Measurements from ENCODE around the gene PRIM2.
"Not testable (repeated sequence)": the region's sequence is repeated elsewhere in the genome, so short reads cannot be mapped to it uniquely, and the experiment has no call there.

PRIM2 gene

DNA sequence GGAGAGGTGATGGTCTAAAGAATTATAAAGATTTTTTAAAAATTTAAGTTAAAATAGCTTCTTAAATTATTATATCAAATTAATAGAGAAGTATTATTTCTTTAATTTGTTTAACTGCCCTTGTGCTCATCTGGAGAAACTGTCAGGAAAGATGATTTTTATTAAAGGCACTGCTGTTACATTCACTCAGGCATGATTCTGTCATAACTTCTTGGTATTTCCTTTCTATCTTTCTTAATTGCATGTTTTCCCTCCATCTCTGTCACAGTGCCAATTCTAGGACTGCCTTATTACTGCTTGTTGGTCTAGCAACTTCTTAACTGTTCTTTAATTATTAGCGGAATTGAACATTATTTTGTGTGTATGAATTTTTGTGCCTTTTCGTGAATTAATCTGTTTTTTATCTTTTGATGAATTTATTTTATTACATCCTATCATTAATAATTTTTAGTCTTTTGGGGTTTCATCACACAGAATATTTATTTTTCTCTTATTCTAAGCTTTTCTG, 47.7 kb downstream of the PRIM2 start:
- H3K4me1 ChIP-seq (ENCODE audit: control insufficient read depth, insufficient read depth, low read length); H3K9me3 ChIP-seq (ENCODE audit: control insufficient read depth, insufficient read depth, low read depth, low read length); H3K27ac ChIP-seq (ENCODE audit: low read depth, low read length); H3K9ac ChIP-seq (ENCODE audit: low read length); H3K27me3 ChIP-seq (ENCODE audit: control insufficient read depth, insufficient read depth, low read length); H3K4me3 ChIP-seq (ENCODE audit: low read depth, low read length); H3K36me3 ChIP-seq (ENCODE audit: control insufficient read depth, insufficient read depth, low read length): not testable (repeated sequence)

DNA sequence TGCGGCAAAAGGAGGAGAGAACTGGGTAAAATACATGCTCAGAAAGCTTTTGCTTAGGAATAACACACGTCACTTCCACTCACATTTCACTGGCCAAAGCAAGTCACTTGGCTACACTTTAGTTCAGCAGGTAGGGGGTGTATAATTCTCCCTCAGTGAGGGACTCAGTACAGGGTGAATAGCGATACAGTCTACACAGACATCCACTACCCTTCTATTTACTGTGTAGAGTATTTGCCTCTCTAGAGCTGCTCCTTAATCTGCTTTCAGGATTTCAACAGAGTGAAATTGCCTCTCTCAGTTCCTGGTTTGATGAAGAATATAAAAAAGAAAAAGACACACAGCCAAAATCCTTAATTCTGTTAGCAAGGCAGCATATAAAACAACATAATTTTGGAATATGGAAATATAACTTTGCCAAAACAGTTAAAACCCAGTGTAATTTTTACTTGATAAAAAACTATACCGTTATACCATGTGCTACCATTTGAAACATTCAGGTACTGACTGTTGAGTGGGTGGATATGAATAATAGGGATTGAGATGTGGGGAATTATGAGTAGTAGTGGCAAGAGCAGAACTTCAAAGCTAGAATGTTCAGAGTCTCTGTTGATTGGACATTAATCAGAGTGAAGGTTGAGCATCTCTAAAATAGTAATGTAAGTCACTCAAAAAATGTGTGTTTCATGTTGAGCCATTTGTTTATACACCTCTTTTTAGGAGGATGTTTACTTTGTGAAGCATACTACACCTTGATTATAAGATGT, 51.7 kb downstream of the PRIM2 start:
- H3K4me1 ChIP-seq (ENCODE audit: control insufficient read depth, insufficient read depth, low read length); H3K4me3 ChIP-seq (ENCODE audit: low read depth, low read length); H3K27me3 ChIP-seq (ENCODE audit: control insufficient read depth, insufficient read depth, low read length); H3K36me3 ChIP-seq (ENCODE audit: control insufficient read depth, insufficient read depth, low read length); H3K9ac ChIP-seq (ENCODE audit: low read length); H3K9me3 ChIP-seq (ENCODE audit: control insufficient read depth, insufficient read depth, low read depth, low read length); H3K27ac ChIP-seq (ENCODE audit: low read depth, low read length): not testable (repeated sequence)

DNA sequence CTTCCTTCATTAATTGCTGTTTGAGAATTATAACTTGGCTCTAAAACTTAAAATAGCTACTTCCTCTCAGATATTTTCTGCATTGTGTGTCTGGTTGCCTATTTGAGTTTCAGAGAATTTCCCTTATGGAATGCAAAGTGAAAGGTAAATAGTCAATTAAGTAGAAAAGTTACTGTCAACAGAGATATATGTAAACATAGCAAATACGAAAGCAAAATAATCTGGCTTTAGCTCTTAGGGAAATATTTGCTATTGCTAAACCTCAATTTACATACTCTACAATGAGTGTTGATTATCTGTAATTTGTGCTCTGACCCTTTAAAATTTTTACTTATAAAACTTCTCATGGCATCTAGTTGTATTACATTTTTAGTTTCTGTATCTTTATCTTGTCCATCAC, 54.3 kb downstream of the PRIM2 start:
- H3K9ac ChIP-seq (ENCODE audit: low read length); H3K4me1 ChIP-seq (ENCODE audit: control insufficient read depth, insufficient read depth, low read length); H3K27me3 ChIP-seq (ENCODE audit: control insufficient read depth, insufficient read depth, low read length); H3K36me3 ChIP-seq (ENCODE audit: control insufficient read depth, insufficient read depth, low read length); H3K9me3 ChIP-seq (ENCODE audit: control insufficient read depth, insufficient read depth, low read depth, low read length); H3K27ac ChIP-seq (ENCODE audit: low read depth, low read length); H3K4me3 ChIP-seq (ENCODE audit: low read depth, low read length): not testable (repeated sequence)

DNA sequence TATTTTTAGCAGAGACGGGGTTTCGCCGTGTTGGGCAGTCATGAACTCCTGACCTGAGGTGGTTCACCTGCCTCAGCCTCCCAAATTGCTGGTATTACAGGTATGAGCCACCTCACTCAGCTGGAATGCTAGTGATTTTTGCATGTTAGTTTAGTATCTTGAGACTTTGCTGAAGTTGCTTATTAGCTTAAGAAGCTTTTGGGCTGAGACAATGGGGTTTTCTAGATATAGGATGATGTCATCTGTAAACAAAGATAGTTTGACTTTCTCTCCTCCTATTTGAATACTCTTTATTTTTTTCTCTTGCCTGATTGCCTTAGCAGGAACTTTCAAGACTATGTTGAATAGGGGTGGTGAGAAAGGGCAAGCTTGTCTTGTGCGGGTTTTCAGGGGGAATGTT, 57.3 kb downstream of the PRIM2 start:
- H3K9me3 ChIP-seq (ENCODE audit: control insufficient read depth, insufficient read depth, low read depth, low read length); H3K27ac ChIP-seq (ENCODE audit: low read depth, low read length); H3K36me3 ChIP-seq (ENCODE audit: control insufficient read depth, insufficient read depth, low read length); H3K4me3 ChIP-seq (ENCODE audit: low read depth, low read length); H3K9ac ChIP-seq (ENCODE audit: low read length); H3K27me3 ChIP-seq (ENCODE audit: control insufficient read depth, insufficient read depth, low read length); H3K4me1 ChIP-seq (ENCODE audit: control insufficient read depth, insufficient read depth, low read length): not testable (repeated sequence)

DNA sequence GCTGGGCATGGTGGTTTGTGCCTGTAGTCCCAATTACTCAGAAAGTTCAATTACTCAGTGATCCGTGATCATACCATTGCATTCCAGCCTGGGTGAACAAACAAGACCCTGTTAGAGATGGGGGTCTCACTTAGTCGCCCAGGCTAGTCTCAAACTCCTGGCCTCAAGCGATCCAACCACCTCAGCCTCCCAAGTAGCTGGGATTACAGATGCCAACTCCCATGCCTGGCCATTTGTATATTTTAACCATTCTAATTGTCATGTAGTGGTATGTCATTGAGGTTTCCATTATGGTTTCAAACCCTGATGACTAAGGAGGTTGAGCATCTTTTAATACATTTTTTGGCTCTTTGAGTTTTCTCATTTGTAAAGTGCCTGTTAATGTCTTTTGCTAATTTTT, 58.7 kb downstream of the PRIM2 start:
- H3K9ac ChIP-seq (ENCODE audit: low read length); H3K27me3 ChIP-seq (ENCODE audit: control insufficient read depth, insufficient read depth, low read length); H3K4me3 ChIP-seq (ENCODE audit: low read depth, low read length); H3K27ac ChIP-seq (ENCODE audit: low read depth, low read length); H3K4me1 ChIP-seq (ENCODE audit: control insufficient read depth, insufficient read depth, low read length); H3K9me3 ChIP-seq (ENCODE audit: control insufficient read depth, insufficient read depth, low read depth, low read length); H3K36me3 ChIP-seq (ENCODE audit: control insufficient read depth, insufficient read depth, low read length): not testable (repeated sequence)

DNA sequence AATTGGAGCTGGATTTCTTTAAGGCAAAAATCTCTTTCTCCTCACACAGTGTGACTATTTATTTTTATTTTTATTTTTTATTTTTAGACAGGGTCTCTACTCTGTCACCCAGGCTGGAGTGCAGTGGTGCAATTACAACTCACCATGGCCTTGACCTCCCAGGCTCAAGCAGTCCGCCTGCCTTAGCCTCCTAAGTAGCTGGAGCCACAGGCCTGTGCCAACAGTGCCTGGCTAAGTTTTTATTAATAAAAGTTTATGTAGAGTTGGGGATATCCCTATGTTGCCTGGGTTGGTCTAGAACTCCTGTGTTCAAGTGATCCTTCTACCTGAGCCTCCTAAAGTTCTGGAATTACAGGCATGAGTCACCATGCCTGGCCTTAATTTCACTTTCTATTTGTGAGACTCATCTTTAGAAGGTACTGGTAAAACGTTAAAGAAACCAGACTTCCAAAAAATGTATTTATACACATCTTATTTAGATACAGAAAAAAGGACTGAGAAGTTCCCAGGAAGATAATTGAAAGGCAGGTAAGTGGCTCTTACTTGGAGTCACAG, 71.7 kb downstream of the PRIM2 start:
- not testable (repeated sequence) for H3K4me3 ChIP-seq (ENCODE audit: low read depth, low read length); H3K27ac ChIP-seq (ENCODE audit: low read depth, low read length); H3K9ac ChIP-seq (ENCODE audit: low read length); H3K27me3 ChIP-seq (ENCODE audit: control insufficient read depth, insufficient read depth, low read length); H3K4me1 ChIP-seq (ENCODE audit: control insufficient read depth, insufficient read depth, low read length); H3K9me3 ChIP-seq (ENCODE audit: control insufficient read depth, insufficient read depth, low read depth, low read length); H3K36me3 ChIP-seq (ENCODE audit: control insufficient read depth, insufficient read depth, low read length)

DNA sequence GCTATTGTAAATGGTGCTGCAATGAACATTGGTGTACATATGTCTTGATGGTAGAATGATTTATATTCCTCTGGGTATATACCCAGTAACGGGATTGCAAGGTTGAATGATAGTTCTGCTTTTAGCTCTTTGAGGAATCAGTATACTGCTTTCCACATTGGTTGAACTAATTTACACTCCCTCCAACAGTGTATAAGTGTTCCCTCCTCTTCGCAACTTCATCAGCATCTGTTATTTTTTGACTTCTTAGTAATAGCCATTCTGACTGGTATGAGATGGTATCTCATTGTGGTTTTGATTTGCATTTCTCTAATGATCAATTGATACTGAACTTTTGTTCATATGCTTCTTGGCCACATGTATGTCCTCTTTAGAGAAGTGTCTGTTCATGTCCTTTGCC, 73.4 kb downstream of the PRIM2 start:
- H3K27me3 ChIP-seq (ENCODE audit: control insufficient read depth, insufficient read depth, low read length); H3K36me3 ChIP-seq (ENCODE audit: control insufficient read depth, insufficient read depth, low read length); H3K4me3 ChIP-seq (ENCODE audit: low read depth, low read length); H3K27ac ChIP-seq (ENCODE audit: low read depth, low read length); H3K4me1 ChIP-seq (ENCODE audit: control insufficient read depth, insufficient read depth, low read length); H3K9ac ChIP-seq (ENCODE audit: low read length); H3K9me3 ChIP-seq (ENCODE audit: control insufficient read depth, insufficient read depth, low read depth, low read length): not testable (repeated sequence)

DNA sequence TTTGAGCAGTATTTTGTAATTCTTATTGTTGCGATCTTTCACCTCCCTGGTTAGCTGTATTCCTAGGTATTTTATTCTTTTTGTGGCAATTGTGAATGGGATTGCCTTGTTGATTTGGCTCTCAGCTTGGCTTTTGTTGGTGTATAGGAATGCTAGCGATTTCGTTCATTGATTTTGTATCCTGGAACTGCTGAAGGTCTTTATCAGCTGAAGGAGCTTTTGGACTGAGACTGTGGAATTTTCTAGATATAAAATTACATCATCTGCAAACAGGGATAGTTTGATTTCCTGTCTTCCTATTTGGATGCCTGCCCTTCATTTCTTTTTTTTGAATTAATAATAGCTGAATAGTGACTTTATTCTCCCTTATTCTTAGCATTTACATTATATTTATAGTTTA, 74.6 kb downstream of the PRIM2 start:
- not testable (repeated sequence) for H3K9ac ChIP-seq (ENCODE audit: low read length); H3K4me3 ChIP-seq (ENCODE audit: low read depth, low read length); H3K27me3 ChIP-seq (ENCODE audit: control insufficient read depth, insufficient read depth, low read length); H3K9me3 ChIP-seq (ENCODE audit: control insufficient read depth, insufficient read depth, low read depth, low read length); H3K36me3 ChIP-seq (ENCODE audit: control insufficient read depth, insufficient read depth, low read length); H3K27ac ChIP-seq (ENCODE audit: low read depth, low read length); H3K4me1 ChIP-seq (ENCODE audit: control insufficient read depth, insufficient read depth, low read length)

DNA sequence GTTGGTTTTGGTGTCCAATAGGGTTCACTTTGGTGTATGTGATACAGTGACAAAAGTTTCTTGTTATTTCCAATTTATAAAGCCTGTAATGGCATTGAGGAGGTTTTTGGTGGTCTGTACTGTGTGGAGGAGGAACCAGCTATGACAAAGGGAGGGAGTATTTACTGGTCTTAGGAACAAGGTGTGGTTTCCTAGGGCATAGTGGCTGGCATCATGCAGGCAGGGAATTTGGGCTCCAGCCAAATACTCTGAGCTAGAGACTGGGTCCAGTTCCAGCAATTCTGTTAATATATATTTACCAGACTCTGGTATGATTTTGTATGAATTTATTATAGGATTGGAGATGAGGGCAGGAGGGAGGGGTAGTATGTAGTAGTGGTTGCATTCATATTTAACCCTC, 101.9 kb downstream of the PRIM2 start:
- H3K9ac ChIP-seq (ENCODE audit: low read length); H3K4me3 ChIP-seq (ENCODE audit: low read depth, low read length); H3K36me3 ChIP-seq (ENCODE audit: control insufficient read depth, insufficient read depth, low read length); H3K9me3 ChIP-seq (ENCODE audit: control insufficient read depth, insufficient read depth, low read depth, low read length); H3K27ac ChIP-seq (ENCODE audit: low read depth, low read length); H3K27me3 ChIP-seq (ENCODE audit: control insufficient read depth, insufficient read depth, low read length): not testable (repeated sequence)
- peaks cover 32% of the 10 kb centered on the region for H3K4me1 ChIP-seq (ENCODE audit: control insufficient read depth, insufficient read depth, low read length)

DNA sequence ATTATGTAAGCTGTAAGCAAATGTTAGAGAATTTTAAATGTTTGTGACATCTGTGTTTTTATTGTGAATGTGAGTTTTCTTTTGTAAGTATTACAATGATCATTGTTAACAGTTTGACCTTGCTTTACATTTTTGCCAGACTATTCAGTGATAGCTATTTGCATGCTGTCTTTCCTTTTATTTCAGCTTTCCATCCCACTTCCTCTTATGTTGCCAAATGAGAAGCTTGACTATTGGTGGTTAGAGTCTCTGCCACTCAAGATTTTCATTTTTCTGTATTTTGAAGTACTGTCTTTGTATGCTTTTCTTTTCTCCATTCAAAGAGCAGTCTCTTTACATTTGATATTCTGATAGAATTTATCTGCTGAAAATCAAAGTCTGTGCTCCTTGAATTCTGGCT, 104.1 kb downstream of the PRIM2 start:
- no peak overlapping the region for H3K9ac ChIP-seq (ENCODE audit: low read length)
- no peak overlapping the region for H3K4me3 ChIP-seq (ENCODE audit: low read depth, low read length)
- no peaks in the 10 kb centered on the region for H3K36me3 ChIP-seq (ENCODE audit: control insufficient read depth, insufficient read depth, low read length)
- H3K4me1 ChIP-seq (ENCODE audit: control insufficient read depth, insufficient read depth, low read length), result peaks cover 32% of the 10 kb centered on the region
- H3K9me3 ChIP-seq (ENCODE audit: control insufficient read depth, insufficient read depth, low read depth, low read length), result no peaks in the 10 kb centered on the region
- H3K27me3 ChIP-seq (ENCODE audit: control insufficient read depth, insufficient read depth, low read length), result no peaks in the 10 kb centered on the region
- peak overlapping the region; percentile 75 for H3K27ac ChIP-seq (ENCODE audit: low read depth, low read length)

DNA sequence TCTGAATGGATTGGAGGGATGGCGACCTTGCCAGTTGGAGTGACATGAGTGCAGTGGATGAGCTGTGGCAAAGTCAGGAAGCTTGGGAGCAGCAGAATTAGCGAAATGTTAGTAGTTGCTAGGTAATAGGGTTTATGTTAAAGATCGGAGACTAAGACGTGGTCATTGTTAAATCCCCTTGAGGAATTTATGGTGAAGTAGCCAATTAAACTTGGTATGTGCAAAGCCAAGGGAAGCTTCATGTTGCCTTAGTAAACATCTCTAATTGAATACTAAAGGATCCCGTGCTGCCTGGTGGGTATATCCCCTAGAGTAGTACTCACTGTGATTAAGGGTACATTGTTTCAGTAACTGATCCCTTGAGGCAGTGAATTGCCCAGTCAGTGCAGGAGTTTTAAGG, 106.0 kb downstream of the PRIM2 start:
- Histone ChIP-seq H3K4me1 (ENCODE audit: control insufficient read depth, insufficient read depth, low read length) (peaks cover 32% of the 10 kb centered on the region), H3K36me3 (ENCODE audit: control insufficient read depth, insufficient read depth, low read length) (no peaks in the 10 kb centered on the region), H3K27me3 (ENCODE audit: control insufficient read depth, insufficient read depth, low read length) (no peaks in the 10 kb centered on the region), H3K9ac (ENCODE audit: low read length) (peak overlapping the region; percentile 2), H3K4me3 (ENCODE audit: low read depth, low read length) (no peak overlapping the region), H3K27ac (ENCODE audit: low read depth, low read length) (peak overlapping the region; percentile 73), H3K9me3 (ENCODE audit: control insufficient read depth, insufficient read depth, low read depth, low read length) (no peaks in the 10 kb centered on the region)

Measured in HUES6 (cell line).